ENCODE measurements around the gene TRPM7. TPM values are rescaled to one million over a fixed set of nuclear protein-coding genes. Genes with fewer than 3 reads are reported as not detected.

TRPM7 gene
- total RNA-seq, 1 donor from 2014 or later: 34.8 TPM

DNA sequence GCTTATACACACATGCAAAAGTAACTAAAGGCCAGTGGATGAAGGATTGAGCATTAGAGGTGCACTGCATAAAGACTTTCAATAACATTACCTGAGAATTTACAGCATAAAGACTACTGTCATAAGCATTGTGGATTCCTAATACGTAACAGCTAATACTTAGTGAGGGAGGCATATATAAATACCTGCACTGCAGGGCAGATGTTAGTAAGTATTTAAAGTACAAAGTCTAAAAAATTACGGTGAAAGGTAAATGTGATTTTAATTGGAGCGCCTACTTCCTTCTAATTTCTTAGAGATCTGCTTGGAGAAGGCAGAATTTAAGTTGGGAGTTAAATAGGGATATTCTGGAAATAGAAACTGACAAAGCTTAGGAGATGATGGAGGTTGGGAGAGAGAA, 25.4 kb upstream of the TRPM7 start:
- no peaks in the 10 kb centered on the region for H3K4me1 Mint-ChIP-seq
- H3K27me3 Mint-ChIP-seq (ENCODE audit: low read depth): no peaks in the 10 kb centered on the region
- H3K4me3 Mint-ChIP-seq: no peak overlapping the region
- peaks cover 6% of the 10 kb centered on the region for H3K36me3 Mint-ChIP-seq (ENCODE audit: low read depth)
- DNase-seq (ENCODE audit: low read depth, low spot score): no peak
- H3K27ac Mint-ChIP-seq (ENCODE audit: unreplicated experiment): no peak overlapping the region
- TF ChIP-seq, protein P1, sequence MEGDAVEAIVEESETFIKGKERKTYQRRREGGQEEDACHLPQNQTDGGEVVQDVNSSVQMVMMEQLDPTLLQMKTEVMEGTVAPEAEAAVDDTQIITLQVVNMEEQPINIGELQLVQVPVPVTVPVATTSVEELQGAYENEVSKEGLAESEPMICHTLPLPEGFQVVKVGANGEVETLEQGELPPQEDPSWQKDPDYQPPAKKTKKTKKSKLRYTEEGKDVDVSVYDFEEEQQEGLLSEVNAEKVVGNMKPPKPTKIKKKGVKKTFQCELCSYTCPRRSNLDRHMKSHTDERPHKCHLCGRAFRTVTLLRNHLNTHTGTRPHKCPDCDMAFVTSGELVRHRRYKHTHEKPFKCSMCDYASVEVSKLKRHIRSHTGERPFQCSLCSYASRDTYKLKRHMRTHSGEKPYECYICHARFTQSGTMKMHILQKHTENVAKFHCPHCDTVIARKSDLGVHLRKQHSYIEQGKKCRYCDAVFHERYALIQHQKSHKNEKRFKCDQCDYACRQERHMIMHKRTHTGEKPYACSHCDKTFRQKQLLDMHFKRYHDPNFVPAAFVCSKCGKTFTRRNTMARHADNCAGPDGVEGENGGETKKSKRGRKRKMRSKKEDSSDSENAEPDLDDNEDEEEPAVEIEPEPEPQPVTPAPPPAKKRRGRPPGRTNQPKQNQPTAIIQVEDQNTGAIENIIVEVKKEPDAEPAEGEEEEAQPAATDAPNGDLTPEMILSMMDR (conservative IDR thresholded peaks at IDR 0.05): no peak
- no peaks in the 10 kb centered on the region for H3K9me3 Mint-ChIP-seq

DNA sequence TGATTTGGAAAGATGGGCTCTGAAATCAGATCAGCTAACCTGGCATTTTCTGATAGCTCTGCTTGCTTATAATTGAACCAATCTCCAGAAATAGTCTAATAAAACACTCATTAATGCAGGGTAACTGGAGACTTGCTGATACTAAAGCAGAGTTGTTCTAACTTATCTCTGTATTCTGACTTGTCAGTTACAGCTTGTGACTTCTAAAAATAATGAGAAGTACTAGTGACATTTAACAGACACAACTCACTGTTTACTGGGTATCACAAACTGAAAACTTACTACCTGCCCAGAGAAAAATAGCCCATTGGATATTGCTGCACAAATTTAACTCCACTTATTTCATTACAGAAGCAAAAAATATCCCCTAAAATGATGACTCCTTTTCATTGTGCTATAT, 24.0 kb upstream of the TRPM7 start:
- no peaks in the 10 kb centered on the region for H3K27me3 Mint-ChIP-seq (ENCODE audit: low read depth)
- no peaks in the 10 kb centered on the region for H3K9me3 Mint-ChIP-seq

DNA sequence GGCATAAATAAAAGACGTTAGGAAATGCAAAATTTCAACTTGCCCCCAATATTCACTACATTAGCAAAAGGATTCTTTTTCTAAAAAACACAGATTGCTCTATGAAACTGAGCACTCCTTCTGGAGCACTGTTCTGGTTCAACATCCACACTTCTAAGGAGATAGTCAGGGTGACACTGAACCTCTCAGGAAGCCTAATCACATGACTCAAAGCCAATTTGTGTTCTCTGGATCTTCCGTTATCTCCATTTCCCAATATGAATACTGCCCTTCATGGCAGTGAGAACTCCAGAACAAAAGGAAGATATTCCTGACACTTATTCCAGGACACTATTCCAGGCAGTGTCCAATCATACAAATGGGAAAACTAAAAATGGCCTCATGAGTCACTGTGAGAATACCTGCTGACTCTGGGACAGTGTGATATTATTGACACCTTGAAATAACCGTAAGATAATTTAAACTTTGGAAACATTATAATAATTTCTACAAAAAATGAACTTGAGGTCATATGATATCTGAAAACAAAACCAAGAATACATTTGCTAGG, 21.4 kb upstream of the TRPM7 start:
- Mint-ChIP-seq H3K4me1 (no peaks in the 10 kb centered on the region), H3K4me3 (no peak overlapping the region), H3K27ac (ENCODE audit: unreplicated experiment) (no peak overlapping the region), H3K36me3 (ENCODE audit: low read depth) (peaks cover 5% of the 10 kb centered on the region), H3K9me3 (no peaks in the 10 kb centered on the region), H3K27me3 (ENCODE audit: low read depth) (no peaks in the 10 kb centered on the region)
- DNase-seq (ENCODE audit: low read depth, low spot score): no peak
- TF ChIP-seq, protein P1 (conservative IDR thresholded peaks at IDR 0.05): no peak

More for the DNA sequence above, 24.0 kb upstream of the TRPM7 start:
- Mint-ChIP-seq H3K27ac (ENCODE audit: unreplicated experiment) (no peak overlapping the region), H3K4me1 (no peaks in the 10 kb centered on the region), H3K4me3 (no peak overlapping the region), H3K36me3 (ENCODE audit: low read depth) (peaks cover 5% of the 10 kb centered on the region)
- TF ChIP-seq, protein P1 (conservative IDR thresholded peaks at IDR 0.05): no peak
- no peak for DNase-seq (ENCODE audit: low read depth, low spot score)

DNA sequence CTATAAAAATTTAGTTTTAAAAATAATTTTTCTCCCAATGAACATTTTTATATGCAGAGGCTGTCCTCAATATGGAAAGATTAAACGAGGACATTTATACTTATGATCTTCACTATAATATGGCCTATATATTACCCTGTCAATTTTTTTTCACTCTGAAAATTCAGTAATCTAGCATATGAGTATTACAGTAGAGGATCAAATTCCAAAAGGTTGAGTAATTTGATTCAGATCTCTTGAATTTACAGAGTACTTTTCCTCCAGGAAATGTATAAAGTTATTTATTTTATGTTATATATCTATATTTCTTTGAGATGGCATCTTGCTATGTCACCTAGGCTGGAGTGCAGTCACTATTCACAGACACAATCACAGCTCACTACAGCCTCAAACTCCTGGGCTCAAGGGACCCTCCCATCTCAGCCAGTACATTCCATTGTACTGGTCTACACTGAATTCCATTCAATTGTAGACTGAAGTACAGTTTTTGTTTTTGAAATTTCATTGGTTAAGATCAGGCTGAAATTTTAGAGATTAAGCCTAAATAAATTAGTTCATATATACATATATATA, 16.3 kb upstream of the TRPM7 start:
- Mint-ChIP-seq H3K27ac (ENCODE audit: unreplicated experiment) (no peak overlapping the region), H3K4me1 (no peaks in the 10 kb centered on the region), H3K9me3 (no peaks in the 10 kb centered on the region), H3K4me3 (no peak overlapping the region), H3K36me3 (ENCODE audit: low read depth) (peaks cover 4% of the 10 kb centered on the region), H3K27me3 (ENCODE audit: low read depth) (no peaks in the 10 kb centered on the region)
- no peak for DNase-seq (ENCODE audit: low read depth, low spot score)
- TF ChIP-seq, protein P1 (conservative IDR thresholded peaks at IDR 0.05): no peak

DNA sequence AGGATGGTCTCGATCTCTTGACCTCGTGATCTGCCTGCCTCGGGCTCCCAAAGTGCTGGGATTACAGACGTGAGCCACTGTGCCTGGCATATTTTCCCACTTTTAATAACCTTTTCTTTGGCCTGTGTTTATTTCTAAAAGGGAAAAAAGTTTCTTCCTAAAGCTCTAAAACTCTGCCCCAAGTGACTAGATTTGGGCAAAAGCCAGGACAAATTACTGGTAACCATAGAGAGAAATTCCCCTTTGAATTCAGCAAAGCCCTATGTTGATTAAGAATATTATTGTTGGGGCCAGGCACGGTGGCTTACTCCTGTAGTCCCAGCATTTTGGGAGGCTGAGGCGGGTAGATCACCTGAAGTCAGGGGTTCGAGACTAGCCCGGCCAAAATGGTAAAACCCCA, 11.5 kb upstream of the TRPM7 start:
- DNase-seq (ENCODE audit: low read depth, low spot score): no peak
- Mint-ChIP-seq H3K27ac (ENCODE audit: unreplicated experiment) (no peak overlapping the region), H3K4me1 (no peaks in the 10 kb centered on the region), H3K4me3 (no peak overlapping the region), H3K36me3 (ENCODE audit: low read depth) (no peaks in the 10 kb centered on the region), H3K9me3 (no peaks in the 10 kb centered on the region), H3K27me3 (ENCODE audit: low read depth) (no peaks in the 10 kb centered on the region)
- TF ChIP-seq, protein P1 (conservative IDR thresholded peaks at IDR 0.05): no peak
